Gastroesophageal sphincter (tissue), 3 donors: ENCODE data around the gene ANKRD66.

Experiments used
- POLR2A ChIP-seq, 2 donors: fragments of 450-650 bp; IDR thresholded peaks; one replicate each; pipeline ENCODE4 v1.6.1; 2017; ENCODE audit warnings: antibody characterized with exemption in 2 of 2, mild to moderate bottlenecking in 2 of 2, moderate library complexity in 1 of 2
- POLR2AphosphoS5 ChIP-seq: sonication (generic); formaldehyde crosslinking; IDR thresholded peaks from one replicate; pipeline ENCODE4 v1.6.1; 2017; ENCODE audit warnings: antibody characterized with exemption
- TF ChIP-seq, protein P1 (sequence below), 4 experiments: fragments of 200-600 bp in 2 of 4; fragments of 450-650 bp in 2 of 4; sonication (generic) in 1 of 4; IDR thresholded peaks; one replicate each; pipeline ENCODE4 v1.5.1; 2017 to 2019; ENCODE audit warnings: antibody characterized with exemption in 4 of 4, mild to moderate bottlenecking in 2 of 4, moderate library complexity in 2 of 4

- TF ChIP-seq POLR2A (IDR thresholded peaks at IDR 0.05) = no peak
- TF ChIP-seq, protein P1, sequence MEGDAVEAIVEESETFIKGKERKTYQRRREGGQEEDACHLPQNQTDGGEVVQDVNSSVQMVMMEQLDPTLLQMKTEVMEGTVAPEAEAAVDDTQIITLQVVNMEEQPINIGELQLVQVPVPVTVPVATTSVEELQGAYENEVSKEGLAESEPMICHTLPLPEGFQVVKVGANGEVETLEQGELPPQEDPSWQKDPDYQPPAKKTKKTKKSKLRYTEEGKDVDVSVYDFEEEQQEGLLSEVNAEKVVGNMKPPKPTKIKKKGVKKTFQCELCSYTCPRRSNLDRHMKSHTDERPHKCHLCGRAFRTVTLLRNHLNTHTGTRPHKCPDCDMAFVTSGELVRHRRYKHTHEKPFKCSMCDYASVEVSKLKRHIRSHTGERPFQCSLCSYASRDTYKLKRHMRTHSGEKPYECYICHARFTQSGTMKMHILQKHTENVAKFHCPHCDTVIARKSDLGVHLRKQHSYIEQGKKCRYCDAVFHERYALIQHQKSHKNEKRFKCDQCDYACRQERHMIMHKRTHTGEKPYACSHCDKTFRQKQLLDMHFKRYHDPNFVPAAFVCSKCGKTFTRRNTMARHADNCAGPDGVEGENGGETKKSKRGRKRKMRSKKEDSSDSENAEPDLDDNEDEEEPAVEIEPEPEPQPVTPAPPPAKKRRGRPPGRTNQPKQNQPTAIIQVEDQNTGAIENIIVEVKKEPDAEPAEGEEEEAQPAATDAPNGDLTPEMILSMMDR (IDR thresholded peaks at IDR 0.05) = no peak
- no peak for TF ChIP-seq POLR2AphosphoS5
Measured at GRCh38 chr6:46789434-46790354, 43.0 kb downstream of the ANKRD66 start.
